ENCODE results near the gene REEP1. TPM values are rescaled to one million over a fixed set of nuclear protein-coding genes. Genes with fewer than 3 reads are reported as not detected.
"Not testable (repeated sequence)": the region's sequence is repeated elsewhere in the genome, so short reads cannot be mapped to it uniquely, and the experiment has no call there.

The REEP1 gene
- total RNA-seq, 2 donors from 2014 or later = 6.6 to 224 TPM

GRCh38 chr2:86249579-86250391, 87.6 kb downstream of the REEP1 start:
- DNase-seq (ENCODE audit: low spot score) = no peak

DNA sequence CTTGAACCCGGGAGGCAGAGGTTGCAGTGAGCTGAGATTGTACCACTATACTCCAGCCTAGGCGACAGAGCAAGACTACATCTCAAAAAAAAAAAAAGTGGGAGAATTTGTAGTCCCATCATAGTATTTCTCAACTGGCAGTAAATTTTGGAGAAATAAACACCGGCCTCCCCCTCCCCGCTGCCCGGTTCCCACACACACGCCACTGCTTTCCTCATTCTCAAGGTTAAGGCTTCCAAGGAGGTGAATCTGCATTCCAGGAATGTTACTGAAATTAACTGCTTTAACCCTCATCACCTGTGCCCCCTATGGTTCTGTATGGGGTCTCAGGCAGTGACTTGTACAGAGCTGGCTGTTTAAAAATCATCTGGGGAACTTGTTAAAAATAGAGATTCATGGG, 88.2 kb downstream of the REEP1 start:
- Histone ChIP-seq H3K4me3 (no peak overlapping the region), H3K9me3 (no peaks in the 10 kb centered on the region), H3K27me3 (replicated peaks; ENCODE audit: insufficient read depth) (no peaks in the 10 kb centered on the region), H3K36me3 (no peaks in the 10 kb centered on the region), H3K27ac (peak overlapping the region; percentile 31 to 39), H3K4me1 (replicated peaks) (no peaks in the 10 kb centered on the region)
- intact Hi-C loops (cut with DNase I) = no loop called here
- WGBS = 79% methylated on average over 6 of the region's 6 CpGs
- no peak for TF ChIP-seq POLR2A (IDR thresholded peaks at IDR 0.05)
- no peak for TF ChIP-seq POLR2AphosphoS5 (IDR thresholded peaks at IDR 0.05)
- TF ChIP-seq, protein P1, sequence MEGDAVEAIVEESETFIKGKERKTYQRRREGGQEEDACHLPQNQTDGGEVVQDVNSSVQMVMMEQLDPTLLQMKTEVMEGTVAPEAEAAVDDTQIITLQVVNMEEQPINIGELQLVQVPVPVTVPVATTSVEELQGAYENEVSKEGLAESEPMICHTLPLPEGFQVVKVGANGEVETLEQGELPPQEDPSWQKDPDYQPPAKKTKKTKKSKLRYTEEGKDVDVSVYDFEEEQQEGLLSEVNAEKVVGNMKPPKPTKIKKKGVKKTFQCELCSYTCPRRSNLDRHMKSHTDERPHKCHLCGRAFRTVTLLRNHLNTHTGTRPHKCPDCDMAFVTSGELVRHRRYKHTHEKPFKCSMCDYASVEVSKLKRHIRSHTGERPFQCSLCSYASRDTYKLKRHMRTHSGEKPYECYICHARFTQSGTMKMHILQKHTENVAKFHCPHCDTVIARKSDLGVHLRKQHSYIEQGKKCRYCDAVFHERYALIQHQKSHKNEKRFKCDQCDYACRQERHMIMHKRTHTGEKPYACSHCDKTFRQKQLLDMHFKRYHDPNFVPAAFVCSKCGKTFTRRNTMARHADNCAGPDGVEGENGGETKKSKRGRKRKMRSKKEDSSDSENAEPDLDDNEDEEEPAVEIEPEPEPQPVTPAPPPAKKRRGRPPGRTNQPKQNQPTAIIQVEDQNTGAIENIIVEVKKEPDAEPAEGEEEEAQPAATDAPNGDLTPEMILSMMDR (IDR thresholded peaks at IDR 0.05) = no peak
- DNase-seq (ENCODE audit: low spot score) = no peak

More at GRCh38 chr2:86249579-86250391, 87.6 kb downstream of the REEP1 start:
- peak overlapping the region; percentile 31 to 39 for H3K27ac ChIP-seq
- H3K9me3 ChIP-seq = no peaks in the 10 kb centered on the region
- TF ChIP-seq POLR2AphosphoS5 (IDR thresholded peaks at IDR 0.05) (peak; percentile 15), POLR2A (IDR thresholded peaks at IDR 0.05) (no peak)
- TF ChIP-seq, protein P1 (IDR thresholded peaks at IDR 0.05) = peak in 1 of 4 experiments; percentile 40
- H3K36me3 ChIP-seq = no peaks in the 10 kb centered on the region
- intact Hi-C loops (cut with DNase I) = no loop called here
- no peaks in the 10 kb centered on the region for H3K27me3 ChIP-seq (replicated peaks; ENCODE audit: insufficient read depth)
- 44% methylated on average over 10 of the region's 10 CpGs for WGBS
- no peaks in the 10 kb centered on the region for H3K4me1 ChIP-seq (replicated peaks)
- no peak overlapping the region for H3K4me3 ChIP-seq

GRCh38 chr2:86245222-86245621, 92.2 kb downstream of the REEP1 start:
- H3K27ac ChIP-seq; H3K4me3 ChIP-seq; H3K9me3 ChIP-seq; H3K4me1 ChIP-seq (replicated peaks); intact Hi-C loops (cut with DNase I); H3K36me3 ChIP-seq; DNase-seq (ENCODE audit: low spot score); H3K27me3 ChIP-seq (replicated peaks; ENCODE audit: insufficient read depth): not testable (repeated sequence)
- WGBS = 76% methylated on average over 5 of the region's 5 CpGs

DNA sequence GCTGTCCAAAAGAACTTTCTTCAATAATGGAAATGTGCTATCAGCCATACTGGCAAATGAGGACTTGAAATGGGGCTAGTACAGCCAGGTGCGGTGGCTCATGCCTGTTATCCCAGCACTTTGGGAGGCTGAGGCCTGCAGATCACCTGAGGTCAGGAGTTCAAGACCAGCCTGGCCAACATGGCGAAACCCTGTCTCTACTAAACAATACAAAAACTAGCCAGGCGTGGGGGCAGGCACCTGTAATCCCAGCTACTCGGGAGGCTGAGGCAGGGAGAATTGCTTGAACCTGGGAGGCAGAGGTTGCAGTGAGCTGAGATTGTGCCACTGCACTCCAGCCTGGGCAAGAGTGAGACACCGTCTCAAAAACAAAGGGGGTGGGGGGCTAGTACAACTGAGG, 92.6 kb downstream of the REEP1 start:
- H3K36me3 ChIP-seq; H3K4me3 ChIP-seq; H3K9me3 ChIP-seq; H3K4me1 ChIP-seq (replicated peaks); intact Hi-C loops (cut with DNase I); H3K27ac ChIP-seq; DNase-seq (ENCODE audit: low spot score); H3K27me3 ChIP-seq (replicated peaks; ENCODE audit: insufficient read depth): not testable (repeated sequence)
- 95% methylated on average over 5 of the region's 5 CpGs for WGBS

DNA sequence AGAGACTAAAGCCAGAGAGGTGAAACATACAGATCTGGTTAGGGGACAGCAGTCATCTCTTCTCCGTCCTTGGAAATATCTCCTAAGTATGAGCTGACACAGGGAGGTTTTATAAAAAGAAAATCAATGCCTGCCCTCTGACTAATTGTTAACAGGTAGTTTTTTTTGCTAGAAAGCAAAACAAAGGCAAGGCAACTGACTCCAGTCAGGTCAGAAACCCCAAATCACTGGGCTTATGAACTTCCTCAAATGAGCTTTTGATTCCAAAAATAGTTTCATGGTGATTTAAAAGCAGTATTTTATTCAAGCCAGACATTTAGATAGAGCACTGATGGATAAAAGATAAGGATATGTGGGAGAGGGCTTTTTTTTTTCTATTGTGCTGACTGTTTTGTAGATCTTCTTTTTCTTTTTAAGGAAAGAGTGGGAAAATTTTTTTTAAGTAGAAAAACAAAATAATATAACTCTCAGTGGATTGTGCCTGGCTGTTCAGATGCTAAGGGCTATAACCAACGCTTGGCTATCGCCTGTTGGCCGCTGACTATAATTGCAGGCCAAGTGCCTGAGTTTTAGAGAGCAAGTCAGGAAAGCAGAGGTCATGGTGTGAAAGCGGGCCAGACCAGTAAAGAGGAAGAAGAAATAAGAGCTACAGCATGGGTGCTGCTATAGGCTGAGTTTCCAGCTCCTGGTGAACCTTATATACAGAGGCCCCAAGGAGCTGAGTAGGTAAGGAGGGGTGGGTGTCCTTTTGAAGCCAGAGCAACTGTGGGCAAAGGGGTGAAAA, 93.3 kb downstream of the REEP1 start:
- H3K4me1 ChIP-seq (replicated peaks) = no peaks in the 10 kb centered on the region
- H3K36me3 ChIP-seq = no peaks in the 10 kb centered on the region
- TF ChIP-seq POLR2AphosphoS5 (IDR thresholded peaks at IDR 0.05) = no peak
- TF ChIP-seq, protein P1 (IDR thresholded peaks at IDR 0.05) = no peak
- TF ChIP-seq POLR2A (IDR thresholded peaks at IDR 0.05) = no peak
- H3K27ac ChIP-seq = no peak overlapping the region
- H3K27me3 ChIP-seq (replicated peaks; ENCODE audit: insufficient read depth) = no peaks in the 10 kb centered on the region
- WGBS = 86% methylated on average over 5 of the region's 5 CpGs
- H3K9me3 ChIP-seq = no peaks in the 10 kb centered on the region
- no peak for DNase-seq (ENCODE audit: low spot score)
- no peak overlapping the region for H3K4me3 ChIP-seq
- intact Hi-C loops (cut with DNase I) = no loop called here
